RWPE2 (cell line): ENCODE results near the gene RUSF1.

Experiments
- ATAC-seq: fragments of 200-7000 bp; cut with Tn5 transposase; 3 replicates; pipeline ENCODE4 v1.9.1; 2021; ENCODE audit warnings: low read depth
- DNase-seq: peaks from one replicate; pipeline ENCODE4 v3.0.0-alpha.2; 2020; ENCODE audit warnings: low spot score
- H3K27ac ChIP-seq: fragments of 450-650 bp; 2 replicates; pipeline ENCODE4 v1.5.1; 2017; ENCODE audit warnings: mild to moderate bottlenecking; ENCODE audit not compliant: poor library complexity, severe bottlenecking
- H3K27me3 ChIP-seq: fragments of 250-450 bp; sonication (Bioruptor Pico); 2 replicates; pipeline ENCODE4 v1.5.1; 2021; ENCODE audit warnings: mild to moderate bottlenecking, moderate library complexity; ENCODE audit not compliant: insufficient read depth, poor library complexity, severe bottlenecking
- H3K36me3 ChIP-seq: fragments of 250-450 bp; sonication (Bioruptor Pico); 2 replicates; pipeline ENCODE4 v1.5.1; 2020; ENCODE audit warnings: low read depth, mild to moderate bottlenecking, moderate library complexity
- H3K4me1 ChIP-seq: fragments of 250-450 bp; sonication (Bioruptor Pico); 2 replicates; pipeline ENCODE4 v1.5.1; 2021; ENCODE audit warnings: mild to moderate bottlenecking, moderate library complexity; ENCODE audit not compliant: insufficient read depth, poor library complexity, severe bottlenecking
- H3K4me3 ChIP-seq: fragments of 250-450 bp; sonication (Bioruptor Pico); 2 replicates; pipeline ENCODE4 v1.5.1; 2021; ENCODE audit warnings: mild to moderate bottlenecking, moderate library complexity; ENCODE audit not compliant: severe bottlenecking
- H3K9me3 ChIP-seq: fragments of 250-450 bp; sonication (Bioruptor Pico); 2 replicates; pipeline ENCODE4 v1.5.1; 2021; ENCODE audit warnings: mild to moderate bottlenecking, moderate library complexity; ENCODE audit not compliant: severe bottlenecking
- CTCF ChIP-seq: fragments of 450-650 bp; IDR thresholded peaks from one replicate; pipeline ENCODE4 v1.5.1; 2017; ENCODE audit warnings: mild to moderate bottlenecking, moderate library complexity; ENCODE audit not compliant: poor library complexity, severe bottlenecking

RUSF1 gene

GRCh38 chr16:31491778-31492418 lies 16.3 kb downstream of the RUSF1 start:
- ATAC-seq, result no peak
- H3K36me3 ChIP-seq, result peaks cover 17% of the 10 kb centered on the region
- no peak for TF ChIP-seq CTCF
- DNase-seq, result no peak
- no peak overlapping the region for H3K27ac ChIP-seq
- H3K4me3 ChIP-seq, result no peak overlapping the region
- no peaks in the 10 kb centered on the region for H3K4me1 ChIP-seq
- no peaks in the 10 kb centered on the region for H3K27me3 ChIP-seq
- no peaks in the 10 kb centered on the region for H3K9me3 ChIP-seq

- no peaks in the 10 kb centered on the region for H3K4me1 ChIP-seq
- H3K9me3 ChIP-seq, result no peaks in the 10 kb centered on the region
- H3K4me3 ChIP-seq, result no peak overlapping the region
- ATAC-seq, result no peak
- DNase-seq, result no peak
- peaks cover 10% of the 10 kb centered on the region; the same call in 1 of the 2 replicates for H3K36me3 ChIP-seq
- no peak for TF ChIP-seq CTCF
- H3K27ac ChIP-seq, result no peak overlapping the region
- H3K27me3 ChIP-seq, result no peaks in the 10 kb centered on the region
Observed at GRCh38 chr16:31489616-31490584, 18.3 kb downstream of the RUSF1 start.

- Histone ChIP-seq H3K9me3 (no peaks in the 10 kb centered on the region), H3K4me3 (no peak overlapping the region), H3K27ac (no peak overlapping the region), H3K36me3 (peaks cover 9% of the 10 kb centered on the region; the same call in 1 of the 2 replicates), H3K27me3 (no peaks in the 10 kb centered on the region), H3K4me1 (no peaks in the 10 kb centered on the region)
- TF ChIP-seq CTCF, result no peak
- ATAC-seq (no peak), DNase-seq (no peak)
Observed at GRCh38 chr16:31489298-31489564, 19.0 kb downstream of the RUSF1 start.

GRCh38 chr16:31488468-31489297 lies 19.5 kb downstream of the RUSF1 start:
- peak; percentile 2 for ATAC-seq
- no peak for DNase-seq
- peak; percentile 8 for TF ChIP-seq CTCF
- no peaks in the 10 kb centered on the region for H3K27me3 ChIP-seq
- H3K36me3 ChIP-seq, result peaks cover 9% of the 10 kb centered on the region; the same call in 1 of the 2 replicates
- no peaks in the 10 kb centered on the region for H3K4me1 ChIP-seq
- H3K9me3 ChIP-seq, result no peaks in the 10 kb centered on the region
- no peak overlapping the region for H3K27ac ChIP-seq
- peak overlapping the region; percentile 37 for H3K4me3 ChIP-seq
